ENCODE data around the gene TNFSF12. TPM values are rescaled to one million over a fixed set of nuclear protein-coding genes. Genes with fewer than 3 reads are reported as not detected.
A peak's percentile ranks its signal among the peaks of the same experiment; 100 is the strongest.

Gene TNFSF12
- total RNA-seq, 1 donor from 2014 or later: 60.6 TPM

- Histone ChIP-seq H3K27me3 (no peaks in the 10 kb centered on the region), H3K36me3 (no peaks in the 10 kb centered on the region), H3K9me3 (peaks cover 5% of the 10 kb centered on the region), H3K4me1 (no peaks in the 10 kb centered on the region), H3K4me3 (no peak overlapping the region), H3K27ac (no peak overlapping the region)
- intact Hi-C loops (cut with DNase I): no loop called here
- no peak for DNase-seq (ENCODE audit: extremely low spot score in 2 of 2)
- no peak for TF ChIP-seq CTCF (IDR thresholded peaks at IDR 0.05)
- TF ChIP-seq POLR2AphosphoS5 (IDR thresholded peaks at IDR 0.05; ENCODE audit: insufficient read depth in 1 of 2, low read depth in 1 of 2): no peak
- TF ChIP-seq POLR2A (IDR thresholded peaks at IDR 0.05): no peak
Observed at GRCh38 chr17:7538050-7538449, 10.8 kb upstream of the TNFSF12 start.

- Histone ChIP-seq H3K9me3 (peaks cover 5% of the 10 kb centered on the region), H3K4me1 (no peaks in the 10 kb centered on the region), H3K27ac (no peak overlapping the region), H3K27me3 (no peaks in the 10 kb centered on the region), H3K4me3 (no peak overlapping the region), H3K36me3 (no peaks in the 10 kb centered on the region)
- intact Hi-C loops (cut with DNase I): no loop called here
- TF ChIP-seq CTCF (IDR thresholded peaks at IDR 0.05): no peak
- no peak for TF ChIP-seq POLR2AphosphoS5 (IDR thresholded peaks at IDR 0.05; ENCODE audit: insufficient read depth in 1 of 2, low read depth in 1 of 2)
- TF ChIP-seq POLR2A (IDR thresholded peaks at IDR 0.05): no peak
- DNase-seq (ENCODE audit: extremely low spot score in 2 of 2): no peak
Observed at GRCh38 chr17:7538891-7539545, 9.8 kb upstream of the TNFSF12 start.

GRCh38 chr17:7541074-7541621 lies 7.7 kb upstream of the TNFSF12 start:
- no peaks in the 10 kb centered on the region for H3K27me3 ChIP-seq
- H3K36me3 ChIP-seq: no peaks in the 10 kb centered on the region
- no peak for TF ChIP-seq CTCF (IDR thresholded peaks at IDR 0.05)
- TF ChIP-seq POLR2A (IDR thresholded peaks at IDR 0.05): no peak
- TF ChIP-seq POLR2AphosphoS5 (IDR thresholded peaks at IDR 0.05; ENCODE audit: insufficient read depth in 1 of 2, low read depth in 1 of 2): no peak
- DNase-seq (ENCODE audit: extremely low spot score in 2 of 2): no peak
- intact Hi-C loops (cut with DNase I): no loop called here
- H3K9me3 ChIP-seq: peaks cover 5% of the 10 kb centered on the region
- H3K4me3 ChIP-seq: no peak overlapping the region
- no peaks in the 10 kb centered on the region for H3K4me1 ChIP-seq
- H3K27ac ChIP-seq: no peak overlapping the region

- no peaks in the 10 kb centered on the region for H3K9me3 ChIP-seq
- no peak overlapping the region for H3K4me3 ChIP-seq
- peaks cover 18% of the 10 kb centered on the region for H3K4me1 ChIP-seq
- H3K27me3 ChIP-seq: no peaks in the 10 kb centered on the region
- H3K36me3 ChIP-seq: no peaks in the 10 kb centered on the region
- intact Hi-C loops (cut with DNase I): no loop called here
- no peak overlapping the region for H3K27ac ChIP-seq
- no peak for DNase-seq (ENCODE audit: extremely low spot score in 2 of 2)
- no peak for TF ChIP-seq CTCF (IDR thresholded peaks at IDR 0.05)
- no peak for TF ChIP-seq POLR2A (IDR thresholded peaks at IDR 0.05)
- no peak for TF ChIP-seq POLR2AphosphoS5 (IDR thresholded peaks at IDR 0.05; ENCODE audit: insufficient read depth in 1 of 2, low read depth in 1 of 2)
Observed at GRCh38 chr17:7544911-7545310, 3.9 kb upstream of the TNFSF12 start.

GRCh38 chr17:7549401-7550055 lies 670 bp downstream of the TNFSF12 start:
- no peak for TF ChIP-seq POLR2AphosphoS5 (IDR thresholded peaks at IDR 0.05; ENCODE audit: insufficient read depth in 1 of 2, low read depth in 1 of 2)
- TF ChIP-seq POLR2A (IDR thresholded peaks at IDR 0.05): no peak
- TF ChIP-seq CTCF (IDR thresholded peaks at IDR 0.05): no peak
- H3K27me3 ChIP-seq: no peaks in the 10 kb centered on the region
- intact Hi-C loops (cut with DNase I): no loop called here
- H3K27ac ChIP-seq: peak overlapping the region; percentile 82
- no peaks in the 10 kb centered on the region for H3K36me3 ChIP-seq
- DNase-seq (ENCODE audit: extremely low spot score in 2 of 2): no peak
- H3K9me3 ChIP-seq: no peaks in the 10 kb centered on the region
- peaks cover 24% of the 10 kb centered on the region for H3K4me1 ChIP-seq
- H3K4me3 ChIP-seq: peak overlapping the region; percentile 54 to 81
